WTC11 (cell line): Measurements from ENCODE around the gene PDZD7. TPM values are rescaled to one million over a fixed set of nuclear protein-coding genes. Genes with fewer than 3 reads are reported as not detected.

Experiments used
- ATF1 ChIP-seq: sonication (generic); formaldehyde crosslinking; IDR thresholded peaks from 2 replicates; pipeline ENCODE4 v1.8.1; 2023; ENCODE audit warnings: mild to moderate bottlenecking, moderate library complexity, missing genetic modification reagents
- CREB1 ChIP-seq: sonication (generic); formaldehyde crosslinking; IDR thresholded peaks from 2 replicates; pipeline ENCODE4 v1.8.0; 2023; ENCODE audit warnings: mild to moderate bottlenecking, missing genetic modification reagents
- E2F5 ChIP-seq: sonication (generic); formaldehyde crosslinking; IDR thresholded peaks from 2 replicates; pipeline ENCODE4 v1.8.1; 2022; ENCODE audit warnings: mild to moderate bottlenecking, moderate library complexity, missing genetic modification reagents
- ELF4 ChIP-seq: sonication (generic); formaldehyde crosslinking; IDR thresholded peaks from 2 replicates; pipeline ENCODE4 v1.8.1; 2022; ENCODE audit warnings: low read depth, mild to moderate bottlenecking, moderate library complexity, missing genetic modification reagents
- ERG ChIP-seq: fragments of 250-450 bp; sonication (Bioruptor Pico); IDR thresholded peaks from 2 replicates; pipeline ENCODE4 v1.8.0; 2021; ENCODE audit warnings: mild to moderate bottlenecking
- ESRRA ChIP-seq: sonication (generic); formaldehyde crosslinking; IDR thresholded peaks from 2 replicates; pipeline ENCODE4 v1.8.1; 2022; ENCODE audit warnings: mild to moderate bottlenecking, missing genetic modification reagents, borderline replicate concordance
- ETV6 ChIP-seq: sonication (generic); formaldehyde crosslinking; IDR thresholded peaks from 2 replicates; pipeline ENCODE4 v1.8.1; 2022; ENCODE audit warnings: mild to moderate bottlenecking, missing genetic modification reagents
- KAT7 ChIP-seq: sonication (generic); formaldehyde crosslinking; IDR thresholded peaks from 2 replicates; pipeline ENCODE4 v1.8.1; 2023; ENCODE audit warnings: missing genetic modification reagents, mild to moderate bottlenecking, borderline replicate concordance
- MAX ChIP-seq: sonication (generic); formaldehyde crosslinking; IDR thresholded peaks from 2 replicates; pipeline ENCODE4 v1.8.0; 2022; ENCODE audit warnings: mild to moderate bottlenecking, missing genetic modification reagents
- SP1 ChIP-seq: sonication (generic); formaldehyde crosslinking; conservative IDR thresholded peaks from 2 replicates; pipeline ENCODE4 v1.8.1; 2022; ENCODE audit warnings: missing genetic modification reagents
- TEAD1 ChIP-seq: sonication (generic); formaldehyde crosslinking; IDR thresholded peaks from 2 replicates; pipeline ENCODE4 v1.8.0; 2022; ENCODE audit warnings: mild to moderate bottlenecking, missing genetic modification reagents
- ZNF138 ChIP-seq: sonication (generic); formaldehyde crosslinking; conservative IDR thresholded peaks from 2 replicates; pipeline ENCODE4 v1.8.1; 2022; ENCODE audit warnings: mild to moderate bottlenecking, moderate library complexity, missing genetic modification reagents
- ZNF232 ChIP-seq: sonication (generic); formaldehyde crosslinking; IDR thresholded peaks from 2 replicates; pipeline ENCODE4 v1.8.0; 2022; ENCODE audit warnings: mild to moderate bottlenecking, missing genetic modification reagents
- total RNA-seq: library from RNA; stranded (reverse); gene quantifications from 3 replicates; pipeline ENCODE4 v1.2.3, GENCODE V29; 2021
- TF ChIP-seq, protein P1 (sequence below): sonication (generic); formaldehyde crosslinking; IDR thresholded peaks from 2 replicates; pipeline ENCODE4 v1.8.0; 2022; ENCODE audit warnings: mild to moderate bottlenecking, missing genetic modification reagents
- TF ChIP-seq, protein P2 (sequence below): sonication (generic); formaldehyde crosslinking; IDR thresholded peaks from 2 replicates; pipeline ENCODE4 v1.8.0; 2023; ENCODE audit warnings: missing genetic modification reagents, mild to moderate bottlenecking, borderline replicate concordance
- TF ChIP-seq, protein P3 (sequence below): fragments of 250-450 bp; sonication (Bioruptor Pico); IDR thresholded peaks from 2 replicates; pipeline ENCODE4 v1.9.0; 2021; ENCODE audit warnings: mild to moderate bottlenecking

PDZD7 gene
- total RNA-seq, 1 experiment from 2014 or later, result 2.6 TPM

DNA sequence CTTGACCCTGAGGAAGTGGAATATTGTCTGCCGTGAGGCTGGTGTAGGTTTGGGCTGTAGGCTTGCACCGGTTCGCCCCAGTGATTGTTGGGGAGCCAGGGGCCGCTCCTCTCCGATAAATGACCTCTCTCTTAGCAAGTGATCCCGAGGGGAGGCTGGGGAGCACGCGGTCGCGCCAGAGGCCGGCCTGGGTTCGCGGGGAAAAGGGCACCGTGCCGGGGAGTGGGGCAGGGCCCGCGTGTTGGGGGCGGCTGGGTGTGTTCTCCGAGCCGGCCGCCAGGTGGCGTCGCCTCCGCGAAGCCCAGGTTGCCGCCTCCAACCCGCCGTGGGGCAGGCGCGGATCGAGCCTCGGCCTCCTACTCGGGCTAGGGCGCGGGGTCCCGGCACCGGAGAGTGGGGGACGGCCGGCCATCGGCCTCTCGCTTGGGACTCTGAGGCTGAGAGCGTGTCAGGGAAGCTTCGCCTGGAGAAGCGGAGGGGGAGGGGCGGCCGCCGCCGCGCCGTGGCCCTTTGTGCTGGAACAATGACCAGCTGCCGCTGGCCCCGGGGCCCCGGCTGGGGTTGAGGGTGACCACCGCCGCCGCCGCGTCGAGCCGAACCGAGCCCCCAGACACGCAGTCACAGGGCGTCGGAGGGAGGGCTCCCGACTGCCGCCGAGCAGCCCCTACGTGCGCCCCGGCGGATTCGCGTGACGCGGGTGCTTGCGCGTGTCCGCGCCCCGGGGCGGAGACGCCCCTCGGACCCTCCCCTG lies 31.8 kb downstream of the PDZD7 start (continued):
- TF ChIP-seq, protein P1, sequence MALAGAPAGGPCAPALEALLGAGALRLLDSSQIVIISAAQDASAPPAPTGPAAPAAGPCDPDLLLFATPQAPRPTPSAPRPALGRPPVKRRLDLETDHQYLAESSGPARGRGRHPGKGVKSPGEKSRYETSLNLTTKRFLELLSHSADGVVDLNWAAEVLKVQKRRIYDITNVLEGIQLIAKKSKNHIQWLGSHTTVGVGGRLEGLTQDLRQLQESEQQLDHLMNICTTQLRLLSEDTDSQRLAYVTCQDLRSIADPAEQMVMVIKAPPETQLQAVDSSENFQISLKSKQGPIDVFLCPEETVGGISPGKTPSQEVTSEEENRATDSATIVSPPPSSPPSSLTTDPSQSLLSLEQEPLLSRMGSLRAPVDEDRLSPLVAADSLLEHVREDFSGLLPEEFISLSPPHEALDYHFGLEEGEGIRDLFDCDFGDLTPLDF (CRISPR knock-in tag), result 0 out of 2 replicates have a peak, but pooled peaks have one; percentile 41
- TF ChIP-seq ZNF138 (CRISPR knock-in tag) (0 out of 2 replicates have a peak, but pooled peaks have one; percentile 71), TEAD1 (CRISPR knock-in tag) (peak; percentile 46; the same call in 1 of the 2 replicates), SP1 (CRISPR knock-in tag) (peak; percentile 30), ETV6 (CRISPR knock-in tag) (0 out of 2 replicates have a peak, but pooled peaks have one; percentile 8), KAT7 (CRISPR knock-in tag) (peak; percentile 56; the same call in 1 of the 2 replicates), ESRRA (CRISPR knock-in tag) (peak; percentile 71; the same call in 1 of the 2 replicates), ZNF232 (CRISPR knock-in tag) (peak; percentile 15; the same call in 1 of the 2 replicates), ELF4 (CRISPR knock-in tag) (peak; percentile 61; the same call in 1 of the 2 replicates), ATF1 (CRISPR knock-in tag) (no peak; the same call in 1 of the 2 replicates), E2F5 (CRISPR knock-in tag) (peak; percentile 65), ERG (CRISPR knock-in tag) (no peak), CREB1 (CRISPR knock-in tag) (peak; percentile 29; the same call in 1 of the 2 replicates), MAX (CRISPR knock-in tag) (peak; percentile 69)
- TF ChIP-seq, protein P2, sequence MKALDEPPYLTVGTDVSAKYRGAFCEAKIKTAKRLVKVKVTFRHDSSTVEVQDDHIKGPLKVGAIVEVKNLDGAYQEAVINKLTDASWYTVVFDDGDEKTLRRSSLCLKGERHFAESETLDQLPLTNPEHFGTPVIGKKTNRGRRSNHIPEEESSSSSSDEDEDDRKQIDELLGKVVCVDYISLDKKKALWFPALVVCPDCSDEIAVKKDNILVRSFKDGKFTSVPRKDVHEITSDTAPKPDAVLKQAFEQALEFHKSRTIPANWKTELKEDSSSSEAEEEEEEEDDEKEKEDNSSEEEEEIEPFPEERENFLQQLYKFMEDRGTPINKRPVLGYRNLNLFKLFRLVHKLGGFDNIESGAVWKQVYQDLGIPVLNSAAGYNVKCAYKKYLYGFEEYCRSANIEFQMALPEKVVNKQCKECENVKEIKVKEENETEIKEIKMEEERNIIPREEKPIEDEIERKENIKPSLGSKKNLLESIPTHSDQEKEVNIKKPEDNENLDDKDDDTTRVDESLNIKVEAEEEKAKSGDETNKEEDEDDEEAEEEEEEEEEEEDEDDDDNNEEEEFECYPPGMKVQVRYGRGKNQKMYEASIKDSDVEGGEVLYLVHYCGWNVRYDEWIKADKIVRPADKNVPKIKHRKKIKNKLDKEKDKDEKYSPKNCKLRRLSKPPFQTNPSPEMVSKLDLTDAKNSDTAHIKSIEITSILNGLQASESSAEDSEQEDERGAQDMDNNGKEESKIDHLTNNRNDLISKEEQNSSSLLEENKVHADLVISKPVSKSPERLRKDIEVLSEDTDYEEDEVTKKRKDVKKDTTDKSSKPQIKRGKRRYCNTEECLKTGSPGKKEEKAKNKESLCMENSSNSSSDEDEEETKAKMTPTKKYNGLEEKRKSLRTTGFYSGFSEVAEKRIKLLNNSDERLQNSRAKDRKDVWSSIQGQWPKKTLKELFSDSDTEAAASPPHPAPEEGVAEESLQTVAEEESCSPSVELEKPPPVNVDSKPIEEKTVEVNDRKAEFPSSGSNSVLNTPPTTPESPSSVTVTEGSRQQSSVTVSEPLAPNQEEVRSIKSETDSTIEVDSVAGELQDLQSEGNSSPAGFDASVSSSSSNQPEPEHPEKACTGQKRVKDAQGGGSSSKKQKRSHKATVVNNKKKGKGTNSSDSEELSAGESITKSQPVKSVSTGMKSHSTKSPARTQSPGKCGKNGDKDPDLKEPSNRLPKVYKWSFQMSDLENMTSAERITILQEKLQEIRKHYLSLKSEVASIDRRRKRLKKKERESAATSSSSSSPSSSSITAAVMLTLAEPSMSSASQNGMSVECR, result peak; percentile 39; the same call in 1 of the 2 replicates
- TF ChIP-seq, protein P3, sequence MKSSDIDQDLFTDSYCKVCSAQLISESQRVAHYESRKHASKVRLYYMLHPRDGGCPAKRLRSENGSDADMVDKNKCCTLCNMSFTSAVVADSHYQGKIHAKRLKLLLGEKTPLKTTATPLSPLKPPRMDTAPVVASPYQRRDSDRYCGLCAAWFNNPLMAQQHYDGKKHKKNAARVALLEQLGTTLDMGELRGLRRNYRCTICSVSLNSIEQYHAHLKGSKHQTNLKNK, result no peak
